Right ventricle myocardium superior (tissue), 1 donor: Measurements from ENCODE around the gene NEGR1. TPM values are rescaled to one million over a fixed set of nuclear protein-coding genes. Genes with fewer than 3 reads are reported as not detected.
A peak's percentile ranks its signal among the peaks of the same experiment; 100 is the strongest.
"Not testable (repeated sequence)": the region's sequence is repeated elsewhere in the genome, so short reads cannot be mapped to it uniquely, and the experiment has no call there.

ENCODE experiments used
- ATAC-seq: fragments of 200-7000 bp; cut with Tn5 transposase; one replicate; pipeline ENCODE4 v1.9.1; 2020; ENCODE audit warnings: mild to moderate bottlenecking; ENCODE audit not compliant: poor library complexity
- DNase-seq: peaks from one replicate; pipeline ENCODE4 v3.0.0-alpha.2; 2020
- intact Hi-C: fragments of 100-400 bp; cut with DNase I; formaldehyde crosslinking; loops from one replicate; pipeline ENCODE4 v1.11.2; 2022
- total RNA-seq: library from RNA; stranded (reverse); fragmentation: NEBNext Ultra II Directional; extraction: Animal tissue kit (Norgen Biotek cat#: 25700); gene quantifications from one replicate; pipeline ENCODE4 v1.2.1, GENCODE V29; 2021
- donor health status: DM: no; HTN: yes; CAD: no; lungs with severe emphysema.

NEGR1 gene
- total RNA-seq, 1 donor from 2014 or later: 15.7 TPM

GRCh38 chr1:72241397-72241796 is 40.9 kb downstream of the NEGR1 start:
- DNase-seq: no peak
- intact Hi-C loops: no loop called here
- no peak for ATAC-seq

- ATAC-seq, DNase-seq, intact Hi-C loops: not testable (repeated sequence)
Observed at GRCh38 chr1:72235931-72236330, 46.4 kb downstream of the NEGR1 start.

- ATAC-seq: no peak
- intact Hi-C loops: no loop called here
Observed at GRCh38 chr1:72235062-72235461, 47.3 kb downstream of the NEGR1 start.

GRCh38 chr1:72230746-72231145 is 51.6 kb downstream of the NEGR1 start:
- ATAC-seq (no peak), DNase-seq (no peak)
- intact Hi-C loops: no loop called here

More at GRCh38 chr1:72235062-72235461, 47.3 kb downstream of the NEGR1 start:
- DNase-seq: no peak

GRCh38 chr1:72229893-72230292 is 52.4 kb downstream of the NEGR1 start:
- intact Hi-C loops: no loop called here

GRCh38 chr1:72227667-72228066 is 54.7 kb downstream of the NEGR1 start:
- intact Hi-C loops: no loop called here
- no peak for DNase-seq
- ATAC-seq: no peak

More at GRCh38 chr1:72229893-72230292, 52.4 kb downstream of the NEGR1 start:
- DNase-seq (no peak), ATAC-seq (no peak)

- intact Hi-C loops: no loop called here
- DNase-seq: no peak
- no peak for ATAC-seq
Observed at GRCh38 chr1:72224506-72224905, 57.8 kb downstream of the NEGR1 start.

GRCh38 chr1:72221811-72222210 is 60.5 kb downstream of the NEGR1 start:
- ATAC-seq: no peak
- no peak for DNase-seq
- intact Hi-C loops: no loop called here

GRCh38 chr1:72218141-72218739 is 64.1 kb downstream of the NEGR1 start:
- intact Hi-C loops: no loop called here
- ATAC-seq: no peak

GRCh38 chr1:72207059-72207458 is 75.3 kb downstream of the NEGR1 start:
- intact Hi-C loops: no loop called here
- ATAC-seq (no peak), DNase-seq (no peak)

More at GRCh38 chr1:72218141-72218739, 64.1 kb downstream of the NEGR1 start:
- no peak for DNase-seq

- intact Hi-C loops: no loop called here
- no peak for DNase-seq
- ATAC-seq: no peak
Observed at GRCh38 chr1:72202761-72203160, 79.6 kb downstream of the NEGR1 start.

- no peak for DNase-seq
- intact Hi-C loops: no loop called here
- no peak for ATAC-seq
Observed at GRCh38 chr1:72197786-72198185, 84.6 kb downstream of the NEGR1 start.

- DNase-seq (no peak), ATAC-seq (peak; percentile 43)
- intact Hi-C loops: no loop called here
Observed at GRCh38 chr1:72186733-72187307, 95.5 kb downstream of the NEGR1 start.

GRCh38 chr1:72184099-72184701 is 98.1 kb downstream of the NEGR1 start:
- ATAC-seq (no peak), DNase-seq (no peak)
- intact Hi-C loops: no loop called here

- intact Hi-C loops: no loop called here
- no peak for DNase-seq
- ATAC-seq: no peak
Observed at GRCh38 chr1:72182859-72183258, 99.5 kb downstream of the NEGR1 start.

- ATAC-seq (no peak), DNase-seq (no peak)
- intact Hi-C loops: no loop called here
Observed at GRCh38 chr1:72178266-72178665, 104.1 kb downstream of the NEGR1 start.

- no peak for ATAC-seq
Observed at GRCh38 chr1:72177711-72178110, 104.6 kb downstream of the NEGR1 start.

GRCh38 chr1:72170246-72170645 is 112.1 kb downstream of the NEGR1 start:
- no peak for ATAC-seq
- intact Hi-C loops: no loop called here
- no peak for DNase-seq

More at GRCh38 chr1:72177711-72178110, 104.6 kb downstream of the NEGR1 start:
- no peak for DNase-seq
- intact Hi-C loops: no loop called here

GRCh38 chr1:72166426-72166825 is 115.9 kb downstream of the NEGR1 start:
- intact Hi-C loops: no loop called here
- ATAC-seq (no peak), DNase-seq (no peak)

- no peak for DNase-seq
- intact Hi-C loops: no loop called here
- ATAC-seq: no peak
Observed at GRCh38 chr1:72150508-72150907, 131.8 kb downstream of the NEGR1 start.
